ENCODE measurements around the gene EPHB2. TPM values are rescaled to one million over a fixed set of nuclear protein-coding genes. Genes with fewer than 3 reads are reported as not detected.

The EPHB2 gene
- total RNA-seq, 5 donors from 2014 or later (not counting 1 experiment from before 2014, with no cell fraction given): 0.06 to 0.20 (median 0.12) TPM; not detected in 2

- Mint-ChIP-seq H3K27me3 (peaks cover 4 to 8% of the 10 kb centered on the region in 2 donors), H3K36me3 (no peaks in the 10 kb centered on the region), H3K4me3 (no peak overlapping the region), H3K4me1 (no peaks in the 10 kb centered on the region), H3K27ac (no peak overlapping the region), H3K9me3 (no peaks in the 10 kb centered on the region)
- POLR2A ChIA-PET: no interaction called here
- Histone ChIP-seq H3K27ac (ENCODE audit: low read length) (no peak overlapping the region), H3K4me1 (ENCODE audit: control insufficient read depth in 1 of 2, extremely low read depth in 1 of 2, insufficient read depth in 2 of 2, low read length in 2 of 2) (no peaks in the 10 kb centered on the region), H3K27me3 (replicated peaks in 1 of 2; ENCODE audit: control insufficient read depth in 2 of 2, extremely low read depth in 1 of 2, insufficient read depth in 2 of 2, low read length in 1 of 2) (peaks cover 0 to 27% of the 10 kb centered on the region in 2 experiments), H3K36me3 (ENCODE audit: control insufficient read depth in 2 of 2, extremely low read depth in 1 of 2, insufficient read depth in 1 of 2, low read length in 1 of 2) (no peaks in the 10 kb centered on the region), H3K9me3 (no peaks in the 10 kb centered on the region), H3K4me3 (ENCODE audit: control insufficient read depth in 1 of 2, extremely low read depth in 1 of 2, low read length in 1 of 2) (no peak overlapping the region)
- CTCF ChIA-PET: no interaction called here
- ATAC-seq (replicated peaks in 1 of 4) (no peak), DNase-seq (no peak)
- 82% methylated on average over 16 of the region's 16 CpGs for WGBS (ENCODE audit: insufficient coverage)
Measured at GRCh38 chr1:22799971-22800370, 89.3 kb downstream of the EPHB2 start.

GRCh38 chr1:22800629-22801028 is 90.0 kb downstream of the EPHB2 start:
- peaks cover 0 to 33% of the 10 kb centered on the region in 2 experiments for H3K27me3 ChIP-seq (replicated peaks in 1 of 2; ENCODE audit: control insufficient read depth in 2 of 2, extremely low read depth in 1 of 2, insufficient read depth in 2 of 2, low read length in 1 of 2)
- Mint-ChIP-seq H3K4me1 (no peaks in the 10 kb centered on the region), H3K27me3 (peaks cover 7 to 13% of the 10 kb centered on the region in 2 donors), H3K9me3 (no peaks in the 10 kb centered on the region), H3K36me3 (no peaks in the 10 kb centered on the region), H3K4me3 (no peak overlapping the region), H3K27ac (no peak overlapping the region)
- WGBS (ENCODE audit: insufficient coverage): 79% methylated on average over 4 of the region's 8 CpGs
- no peak overlapping the region for H3K4me3 ChIP-seq (ENCODE audit: control insufficient read depth in 1 of 2, extremely low read depth in 1 of 2, low read length in 1 of 2)
- DNase-seq (no peak), ATAC-seq (replicated peaks in 1 of 4) (no peak)
- no peaks in the 10 kb centered on the region for H3K4me1 ChIP-seq (ENCODE audit: control insufficient read depth in 1 of 2, extremely low read depth in 1 of 2, insufficient read depth in 2 of 2, low read length in 2 of 2)
- CTCF ChIA-PET: no interaction called here
- H3K27ac ChIP-seq (ENCODE audit: low read length): no peak overlapping the region
- no peaks in the 10 kb centered on the region for H3K9me3 ChIP-seq
- POLR2A ChIA-PET: no interaction called here
- H3K36me3 ChIP-seq (ENCODE audit: control insufficient read depth in 2 of 2, extremely low read depth in 1 of 2, insufficient read depth in 1 of 2, low read length in 1 of 2): no peaks in the 10 kb centered on the region

- no peaks in the 10 kb centered on the region for H3K4me1 Mint-ChIP-seq
- H3K36me3 ChIP-seq (ENCODE audit: control insufficient read depth in 2 of 2, extremely low read depth in 1 of 2, insufficient read depth in 1 of 2, low read length in 1 of 2): no peaks in the 10 kb centered on the region
- DNase-seq (no peak), ATAC-seq (replicated peaks in 1 of 4) (no peak)
- no peak overlapping the region for H3K27ac Mint-ChIP-seq
- H3K9me3 ChIP-seq: no peaks in the 10 kb centered on the region
- no peaks in the 10 kb centered on the region for H3K9me3 Mint-ChIP-seq
- no peaks in the 10 kb centered on the region for H3K36me3 Mint-ChIP-seq
- no peaks in the 10 kb centered on the region for H3K4me1 ChIP-seq (ENCODE audit: control insufficient read depth in 1 of 2, extremely low read depth in 1 of 2, insufficient read depth in 2 of 2, low read length in 2 of 2)
- H3K27me3 ChIP-seq (replicated peaks in 1 of 2; ENCODE audit: control insufficient read depth in 2 of 2, extremely low read depth in 1 of 2, insufficient read depth in 2 of 2, low read length in 1 of 2): peaks cover 0 to 37% of the 10 kb centered on the region in 2 experiments
- no peak overlapping the region for H3K4me3 Mint-ChIP-seq
- peaks cover 7 to 13% of the 10 kb centered on the region in 2 donors for H3K27me3 Mint-ChIP-seq
- CTCF ChIA-PET: no interaction called here
- POLR2A ChIA-PET: no interaction called here
- H3K27ac ChIP-seq (ENCODE audit: low read length): no peak overlapping the region
- 89% methylated on average over 9 of the region's 9 CpGs for whole genome bisulfite sequencing (ENCODE audit: insufficient coverage)
- H3K4me3 ChIP-seq (ENCODE audit: control insufficient read depth in 1 of 2, extremely low read depth in 1 of 2, low read length in 1 of 2): no peak overlapping the region
Measured at GRCh38 chr1:22801347-22801746, 90.7 kb downstream of the EPHB2 start.

- no peaks in the 10 kb centered on the region for H3K4me1 ChIP-seq (ENCODE audit: control insufficient read depth in 1 of 2, extremely low read depth in 1 of 2, insufficient read depth in 2 of 2, low read length in 2 of 2)
- ATAC-seq (replicated peaks in 1 of 4) (no peak), DNase-seq (no peak)
- H3K27ac ChIP-seq (ENCODE audit: low read length): no peak overlapping the region
- no peak overlapping the region for H3K4me3 Mint-ChIP-seq
- no peaks in the 10 kb centered on the region for H3K4me1 Mint-ChIP-seq
- no peaks in the 10 kb centered on the region for H3K36me3 ChIP-seq (ENCODE audit: control insufficient read depth in 2 of 2, extremely low read depth in 1 of 2, insufficient read depth in 1 of 2, low read length in 1 of 2)
- peaks cover 0 to 41% of the 10 kb centered on the region in 2 experiments for H3K27me3 ChIP-seq (replicated peaks in 1 of 2; ENCODE audit: control insufficient read depth in 2 of 2, extremely low read depth in 1 of 2, insufficient read depth in 2 of 2, low read length in 1 of 2)
- no peaks in the 10 kb centered on the region for H3K9me3 Mint-ChIP-seq
- WGBS (ENCODE audit: insufficient coverage): 90% methylated on average over 15 of the region's 19 CpGs
- ChIA-PET POLR2A (no interaction called here), CTCF (no interaction called here)
- no peak overlapping the region for H3K4me3 ChIP-seq (ENCODE audit: control insufficient read depth in 1 of 2, extremely low read depth in 1 of 2, low read length in 1 of 2)
- no peaks in the 10 kb centered on the region for H3K9me3 ChIP-seq
- no peak overlapping the region for H3K27ac Mint-ChIP-seq
- H3K27me3 Mint-ChIP-seq: peaks cover 7 to 13% of the 10 kb centered on the region in 2 donors
- H3K36me3 Mint-ChIP-seq: no peaks in the 10 kb centered on the region
Measured at GRCh38 chr1:22801761-22802160, 91.1 kb downstream of the EPHB2 start.

- Histone ChIP-seq H3K4me3 (ENCODE audit: control insufficient read depth in 1 of 2, extremely low read depth in 1 of 2, low read length in 1 of 2) (no peak overlapping the region), H3K36me3 (ENCODE audit: control insufficient read depth in 2 of 2, extremely low read depth in 1 of 2, insufficient read depth in 1 of 2, low read length in 1 of 2) (no peaks in the 10 kb centered on the region), H3K9me3 (no peaks in the 10 kb centered on the region), H3K27ac (ENCODE audit: low read length) (no peak overlapping the region), H3K4me1 (ENCODE audit: control insufficient read depth in 1 of 2, extremely low read depth in 1 of 2, insufficient read depth in 2 of 2, low read length in 2 of 2) (no peaks in the 10 kb centered on the region), H3K27me3 (replicated peaks in 1 of 2; ENCODE audit: control insufficient read depth in 2 of 2, extremely low read depth in 1 of 2, insufficient read depth in 2 of 2, low read length in 1 of 2) (peaks cover 0 to 42% of the 10 kb centered on the region in 2 experiments)
- DNase-seq (no peak), ATAC-seq (replicated peaks in 1 of 4) (no peak)
- POLR2A ChIA-PET: no interaction called here
- no peak overlapping the region for H3K4me3 Mint-ChIP-seq
- H3K27me3 Mint-ChIP-seq: peaks cover 4 to 7% of the 10 kb centered on the region in 2 donors
- no peak overlapping the region for H3K27ac Mint-ChIP-seq
- no peaks in the 10 kb centered on the region for H3K9me3 Mint-ChIP-seq
- no peaks in the 10 kb centered on the region for H3K4me1 Mint-ChIP-seq
- no peaks in the 10 kb centered on the region for H3K36me3 Mint-ChIP-seq
- CTCF ChIA-PET: no interaction called here
- no CpG with 5 or more reads among the region's 5 CpGs for WGBS (ENCODE audit: insufficient coverage)
Measured at GRCh38 chr1:22803833-22804232, 93.2 kb downstream of the EPHB2 start.

GRCh38 chr1:22804406-22804805 is 93.8 kb downstream of the EPHB2 start:
- Mint-ChIP-seq H3K36me3 (no peaks in the 10 kb centered on the region), H3K4me1 (no peaks in the 10 kb centered on the region), H3K9me3 (no peaks in the 10 kb centered on the region), H3K4me3 (no peak overlapping the region), H3K27ac (no peak overlapping the region), H3K27me3 (peaks cover 4 to 5% of the 10 kb centered on the region in 2 donors)
- Histone ChIP-seq H3K36me3 (ENCODE audit: control insufficient read depth in 2 of 2, extremely low read depth in 1 of 2, insufficient read depth in 1 of 2, low read length in 1 of 2) (no peaks in the 10 kb centered on the region), H3K9me3 (no peaks in the 10 kb centered on the region), H3K27me3 (replicated peaks in 1 of 2; ENCODE audit: control insufficient read depth in 2 of 2, extremely low read depth in 1 of 2, insufficient read depth in 2 of 2, low read length in 1 of 2) (peaks cover 0 to 42% of the 10 kb centered on the region in 2 experiments), H3K27ac (ENCODE audit: low read length) (no peak overlapping the region), H3K4me1 (ENCODE audit: control insufficient read depth in 1 of 2, extremely low read depth in 1 of 2, insufficient read depth in 2 of 2, low read length in 2 of 2) (no peaks in the 10 kb centered on the region), H3K4me3 (ENCODE audit: control insufficient read depth in 1 of 2, extremely low read depth in 1 of 2, low read length in 1 of 2) (no peak overlapping the region)
- ChIA-PET POLR2A (no interaction called here), CTCF (no interaction called here)
- 63% methylated on average over 6 of the region's 6 CpGs for WGBS (ENCODE audit: insufficient coverage)
- no peak for DNase-seq
- ATAC-seq (replicated peaks in 1 of 4): no peak

Measured in T-cell (primary cell).